Breast epithelium (tissue), 4 donors: ENCODE results near the gene VEGFB. TPM values are rescaled to one million over a fixed set of nuclear protein-coding genes. Genes with fewer than 3 reads are reported as not detected.

Experiments
- DNase-seq, 2 donors: peaks; one replicate each; pipeline ENCODE4 v3.0.0-alpha.2; 2019; ENCODE audit warnings: low spot score in 2 of 2
- H3K27ac ChIP-seq, 2 donors: fragments of 200-600 bp; sonication (generic) in 1 of 2; one replicate each; pipeline ENCODE4 v1.5.1; 2016 to 2019; ENCODE audit warnings: mild to moderate bottlenecking in 1 of 2
- H3K27me3 ChIP-seq, 2 donors: fragments of 200-600 bp; sonication (generic) in 1 of 2; one replicate each; pipeline versions ENCODE4 v1.5.1 to v1.6.0; 2017 to 2019; ENCODE audit warnings: control low read depth in 1 of 2, mild to moderate bottlenecking in 1 of 2
- H3K36me3 ChIP-seq: fragments of 200-600 bp; one replicate; pipeline ENCODE4 v1.5.1; 2019
- H3K4me1 ChIP-seq, 2 donors: fragments of 200-600 bp; sonication (generic); one replicate each; pipeline ENCODE4 v1.5.1; 2016 to 2019; ENCODE audit warnings: control low read depth in 1 of 2
- H3K4me3 ChIP-seq, 3 donors: fragments of 200-600 bp; sonication (generic); 1 replicate in 2 of 3; 2 replicates in 1 of 3; pipeline ENCODE4 v1.5.1; 2016 to 2019; ENCODE audit warnings: mild to moderate bottlenecking in 3 of 3, moderate library complexity in 2 of 3
- H3K9me3 ChIP-seq, 2 donors: fragments of 200-600 bp; sonication (generic) in 1 of 2; one replicate each; pipeline ENCODE4 v1.5.1; 2016 to 2019; ENCODE audit warnings: control low read depth in 1 of 2
- CTCF ChIP-seq, 3 donors: fragments of 450-650 bp; IDR thresholded peaks; one replicate each; pipeline ENCODE4 v1.5.1; 2016 to 2017; ENCODE audit warnings: antibody characterized with exemption in 3 of 3, mild to moderate bottlenecking in 3 of 3, moderate library complexity in 3 of 3
- POLR2A ChIP-seq: fragments of 450-650 bp; IDR thresholded peaks from one replicate; pipeline ENCODE4 v1.6.1; 2016; ENCODE audit warnings: antibody characterized with exemption, mild to moderate bottlenecking, moderate library complexity
- POLR2AphosphoS5 ChIP-seq, 3 donors: sonication (generic); formaldehyde crosslinking; IDR thresholded peaks; one replicate each; pipeline ENCODE4 v1.6.1; 2017; ENCODE audit warnings: antibody characterized with exemption in 3 of 3
- intact Hi-C: fragments of 100-400 bp; cut with DNase I; formaldehyde crosslinking; loops from one replicate; pipeline ENCODE4 v1.15.1; 2023; ENCODE audit warnings: low total_unique reads
- total RNA-seq, 3 donors: library from RNA; depleted of rRNA; stranded (reverse); fragments of >200 nt; gene quantifications; one replicate each; pipeline ENCODE4 v1.1.0, GENCODE V29; 2016

The VEGFB gene
- total RNA-seq, 3 donors from 2014 or later, result 45.1 to 223 (median 53.4) TPM

- H3K27ac ChIP-seq, result peak overlapping the region; percentile 95 to 100
- intact Hi-C loops, result loop anchor here (5.0 kb wide), 1 partner anchor 682 kb away; no protein-coding TSS in a partner anchor
- DNase-seq, result peak in 1 of 2 donors; percentile 42
- no peaks in the 10 kb centered on the region for H3K9me3 ChIP-seq
- H3K27me3 ChIP-seq, result no peaks in the 10 kb centered on the region
- H3K4me3 ChIP-seq, result peak overlapping the region; percentile 77 to 97 (median 79)
- peaks cover 6 to 25% of the 10 kb centered on the region in 2 donors for H3K4me1 ChIP-seq
- TF ChIP-seq CTCF (IDR thresholded peaks at IDR 0.05), result no peak
- peak in 1 of 3 donors; percentile 55 for TF ChIP-seq POLR2AphosphoS5 (IDR thresholded peaks at IDR 0.05)
- H3K36me3 ChIP-seq, result no peaks in the 10 kb centered on the region
Measured at GRCh38 chr11:64268893-64269539, 34.6 kb downstream of the VEGFB start.

GRCh38 chr11:64269540-64270220 lies 35.3 kb downstream of the VEGFB start:
- Histone ChIP-seq H3K27ac (peak overlapping the region; percentile 95 to 100), H3K9me3 (no peaks in the 10 kb centered on the region), H3K4me1 (peaks cover 6 to 25% of the 10 kb centered on the region in 2 donors), H3K4me3 (peak overlapping the region; percentile 77 to 97 (median 79)), H3K36me3 (no peaks in the 10 kb centered on the region), H3K27me3 (no peaks in the 10 kb centered on the region)
- intact Hi-C loops, result loop anchor here (5.0 to 10.0 kb wide), 2 partner anchors 682 to 1995 kb away; partner anchors contain the start of gene SCGB2A2
- peak; percentile 95 to 99 for DNase-seq
- no peak for TF ChIP-seq POLR2A
- peak in 1 of 3 donors; percentile 18 for TF ChIP-seq CTCF (IDR thresholded peaks at IDR 0.05)
- peak; percentile 86 to 93 (median 92) for TF ChIP-seq POLR2AphosphoS5 (IDR thresholded peaks at IDR 0.05)

- no peak overlapping the region for H3K27ac ChIP-seq
- H3K4me3 ChIP-seq, result no peak overlapping the region
- intact Hi-C loops, result loop anchor here (10.0 kb wide), 1 partner anchor 2000 kb away; the partner anchor contains the start of gene SCGB2A2
- no peak for DNase-seq
- H3K4me1 ChIP-seq, result peaks cover 0 to 8% of the 10 kb centered on the region in 2 donors
- no peaks in the 10 kb centered on the region for H3K27me3 ChIP-seq
- TF ChIP-seq POLR2A, result no peak
- TF ChIP-seq POLR2AphosphoS5 (IDR thresholded peaks at IDR 0.05), result no peak
- no peak for TF ChIP-seq CTCF (IDR thresholded peaks at IDR 0.05)
- H3K36me3 ChIP-seq, result no peaks in the 10 kb centered on the region
- no peaks in the 10 kb centered on the region for H3K9me3 ChIP-seq
Measured at GRCh38 chr11:64275031-64275800, 40.8 kb downstream of the VEGFB start.

- no peak for DNase-seq
- Histone ChIP-seq H3K4me3 (no peak overlapping the region), H3K9me3 (no peaks in the 10 kb centered on the region), H3K27ac (no peak overlapping the region), H3K4me1 (peaks cover 0 to 8% of the 10 kb centered on the region in 2 donors), H3K27me3 (no peaks in the 10 kb centered on the region), H3K36me3 (no peaks in the 10 kb centered on the region)
- intact Hi-C loops, result loop anchor here (10.0 kb wide), 1 partner anchor 2001 kb away; the partner anchor contains the start of gene SCGB2A2
- TF ChIP-seq CTCF (IDR thresholded peaks at IDR 0.05), result no peak
- TF ChIP-seq POLR2AphosphoS5 (IDR thresholded peaks at IDR 0.05), result no peak
- no peak for TF ChIP-seq POLR2A
Measured at GRCh38 chr11:64275841-64276240, 41.5 kb downstream of the VEGFB start.
